Activated naive CD8-positive, alpha-beta T cell (primary cell): ENCODE results near the gene TMEM59L.

Experiments
- H3K27ac Mint-ChIP-seq: one replicate; pipeline ENCODE4 v1.8.0; 2021; ENCODE audit warnings: mixed read lengths
- H3K27me3 Mint-ChIP-seq: one replicate; pipeline ENCODE4 v1.8.0; 2021; ENCODE audit warnings: mixed read lengths
- H3K36me3 Mint-ChIP-seq: one replicate; pipeline ENCODE4 v1.8.0; 2021; ENCODE audit warnings: mixed read lengths
- H3K4me1 Mint-ChIP-seq: one replicate; pipeline ENCODE4 v1.8.0; 2021; ENCODE audit warnings: low read depth, mixed read lengths
- H3K4me3 Mint-ChIP-seq: one replicate; pipeline ENCODE4 v1.8.0; 2021; ENCODE audit warnings: mild to moderate bottlenecking, mixed read lengths
- H3K9me3 Mint-ChIP-seq: one replicate; pipeline ENCODE4 v1.8.0; 2021; ENCODE audit warnings: low read depth, mixed read lengths

TMEM59L gene

DNA sequence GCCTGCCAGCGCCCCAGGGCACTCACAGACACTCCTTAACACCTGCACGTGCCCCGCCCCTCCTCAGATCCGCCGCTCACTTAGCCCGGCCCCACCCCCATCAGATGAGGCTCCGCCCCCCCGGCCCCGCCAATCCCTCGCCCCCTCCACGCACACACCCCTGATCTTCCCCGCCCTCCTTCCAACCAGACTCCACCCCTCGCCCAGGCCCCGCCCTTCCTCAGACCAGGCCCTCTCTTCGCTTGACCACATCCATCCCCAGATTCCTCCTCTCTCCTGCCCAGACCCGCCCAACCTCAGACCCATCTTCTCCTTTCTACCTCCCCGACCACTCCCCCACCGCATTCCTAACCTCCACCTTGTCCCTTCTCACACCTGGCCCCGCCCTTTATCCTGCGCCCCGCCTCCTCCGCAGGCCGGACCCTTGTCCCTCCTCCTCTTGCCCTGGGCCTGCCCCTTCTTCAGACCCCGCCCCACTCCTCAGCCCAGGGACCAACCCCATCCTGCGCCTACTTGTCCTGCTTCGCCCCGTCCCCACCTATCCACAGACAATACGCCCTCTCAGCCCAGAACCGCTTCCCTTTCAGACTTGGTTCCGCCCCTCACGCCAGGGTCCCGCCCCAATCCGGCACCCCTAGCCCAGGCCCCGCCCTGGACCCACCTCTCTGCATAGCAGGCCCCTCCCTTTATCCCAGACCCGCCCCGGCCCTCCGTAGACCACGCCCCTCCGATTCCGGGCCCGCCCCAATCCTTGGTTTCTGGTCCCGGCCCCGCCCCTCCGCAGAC is 23.7 kb downstream of the TMEM59L start:
- H3K9me3 Mint-ChIP-seq, result no peaks in the 10 kb centered on the region
- H3K4me3 Mint-ChIP-seq, result peak overlapping the region; percentile 88
- peaks cover 23% of the 10 kb centered on the region for H3K4me1 Mint-ChIP-seq
- no peaks in the 10 kb centered on the region for H3K36me3 Mint-ChIP-seq
- peaks cover 1% of the 10 kb centered on the region for H3K27me3 Mint-ChIP-seq
- H3K27ac Mint-ChIP-seq, result peak overlapping the region; percentile 82

DNA sequence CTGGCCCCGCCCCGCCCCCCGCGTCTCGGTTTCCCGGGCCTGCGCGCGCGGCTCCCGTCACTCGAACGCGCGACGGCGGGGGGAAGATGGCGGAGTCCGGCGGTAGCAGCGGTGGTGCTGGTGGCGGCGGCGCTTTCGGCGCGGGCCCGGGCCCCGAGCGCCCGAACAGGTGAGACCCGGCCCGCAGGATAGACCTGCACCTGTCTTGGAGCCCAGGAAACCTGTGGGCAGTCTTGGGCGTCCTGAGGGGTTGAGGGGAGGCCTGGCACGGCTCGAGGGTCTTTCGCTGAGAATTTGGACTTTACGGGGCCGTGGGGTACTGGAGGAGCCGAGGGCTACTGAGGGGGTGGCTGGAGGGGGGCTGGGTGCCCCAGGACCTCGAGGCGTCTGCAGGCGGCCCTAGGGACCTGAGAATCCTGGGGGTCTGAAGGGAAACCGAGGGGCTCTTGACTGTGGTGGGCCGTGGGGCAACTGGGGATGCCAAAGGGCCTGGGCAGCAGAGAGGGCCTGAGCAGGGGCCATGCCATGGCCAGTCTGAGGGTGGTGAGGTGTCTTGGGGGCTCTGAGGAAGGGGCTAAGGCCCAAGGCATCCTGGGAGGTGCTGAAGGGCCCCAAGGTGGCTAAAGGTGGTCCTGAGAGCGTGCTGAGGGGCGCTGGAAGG is 24.4 kb downstream of the TMEM59L start, which contains the start of gene KLHL26:
Gene KLHL26, plus strand, starts transcription at position 60 of the 661 bp plus-strand sequence. Its CDS starts 27 bp downstream, at position 87.
- Mint-ChIP-seq H3K36me3 (no peaks in the 10 kb centered on the region), H3K27ac (peak within 1 kb of the TSS; percentile 82), H3K4me1 (peaks cover 23% of the 10 kb centered on the region), H3K4me3 (peak within 1 kb of the TSS; percentile 88), H3K27me3 (peaks cover 1% of the 10 kb centered on the region), H3K9me3 (no peaks in the 10 kb centered on the region)

DNA sequence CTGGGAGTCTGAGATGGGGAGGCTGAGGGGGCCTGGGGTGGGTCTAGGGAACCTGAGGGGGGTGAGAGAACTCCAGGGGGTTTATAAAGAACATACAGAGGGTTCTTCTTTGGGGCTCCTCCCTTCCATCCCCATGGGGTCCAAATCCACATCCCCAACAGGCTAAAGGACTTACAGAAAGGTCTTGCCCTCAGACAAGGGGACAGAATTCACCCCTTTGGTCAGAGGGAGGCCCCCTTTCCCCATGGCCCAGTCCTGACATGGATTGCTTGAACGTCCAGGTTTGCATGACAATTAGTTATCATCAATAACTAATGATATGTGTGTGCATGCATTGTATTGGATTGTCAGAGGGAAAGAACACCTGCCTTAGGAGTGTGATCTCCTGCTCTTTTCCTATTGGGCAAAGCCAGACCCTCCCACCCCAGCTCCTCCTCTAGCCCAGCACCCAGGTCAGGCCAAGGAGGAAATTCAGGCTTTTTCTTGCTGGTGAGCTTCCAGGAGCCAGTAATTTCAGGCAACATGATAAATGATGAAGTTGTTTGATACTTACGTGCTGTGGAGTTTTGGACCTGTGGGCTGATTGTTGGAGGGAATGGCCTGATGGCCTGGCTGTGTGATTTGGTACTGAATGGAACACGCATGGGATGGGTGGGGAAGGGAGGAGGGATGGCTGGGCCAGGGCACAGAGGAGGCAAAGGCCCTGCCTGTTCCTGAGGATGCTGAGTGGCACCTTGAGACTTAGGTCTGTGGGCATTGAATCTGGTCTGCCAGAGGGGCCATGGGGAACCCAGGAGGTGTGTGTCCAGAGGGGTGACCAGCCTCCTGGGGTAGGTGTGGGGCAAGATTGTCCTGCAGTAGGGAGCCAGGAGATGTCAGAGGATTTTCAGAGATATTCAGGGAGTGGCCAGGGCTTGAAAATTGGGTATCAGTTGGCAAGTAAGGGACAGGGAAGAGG is 25.3 kb downstream of the TMEM59L start:
- peak overlapping the region; percentile 88 for H3K27ac Mint-ChIP-seq
- H3K9me3 Mint-ChIP-seq, result no peaks in the 10 kb centered on the region
- peak overlapping the region; percentile 88 for H3K4me3 Mint-ChIP-seq
- H3K4me1 Mint-ChIP-seq, result peaks cover 23% of the 10 kb centered on the region
- peaks cover 1% of the 10 kb centered on the region for H3K27me3 Mint-ChIP-seq
- no peaks in the 10 kb centered on the region for H3K36me3 Mint-ChIP-seq

DNA sequence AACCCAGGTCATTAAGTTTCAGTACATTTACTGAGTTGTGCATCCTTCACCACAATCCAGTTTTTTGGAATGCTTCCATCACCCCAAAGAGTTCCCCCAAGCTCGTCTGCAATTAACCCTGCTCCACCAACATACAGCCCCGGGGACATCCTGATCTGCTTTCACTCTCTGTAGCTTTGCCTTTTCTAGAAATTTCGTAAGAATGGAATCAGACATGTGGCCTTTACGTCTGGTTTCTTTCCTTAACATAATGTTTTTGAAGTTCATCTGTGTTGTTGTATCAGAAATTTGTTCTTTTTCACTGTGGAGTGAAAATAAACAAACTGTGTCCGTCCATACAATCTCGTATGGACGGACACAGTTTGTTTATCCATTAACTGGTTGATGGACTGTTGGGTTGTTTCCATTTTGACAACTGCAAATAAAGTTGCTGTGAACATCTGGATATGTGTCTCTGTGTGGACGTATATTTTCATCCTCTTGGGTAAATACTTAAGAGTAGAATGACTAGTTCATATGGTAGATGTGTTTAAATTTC is 27.1 kb downstream of the TMEM59L start:
- Mint-ChIP-seq H3K9me3 (no peaks in the 10 kb centered on the region), H3K4me3 (peak overlapping the region; percentile 54), H3K27ac (no peak overlapping the region), H3K4me1 (peaks cover 24% of the 10 kb centered on the region), H3K36me3 (peaks cover 3% of the 10 kb centered on the region), H3K27me3 (no peaks in the 10 kb centered on the region)

DNA sequence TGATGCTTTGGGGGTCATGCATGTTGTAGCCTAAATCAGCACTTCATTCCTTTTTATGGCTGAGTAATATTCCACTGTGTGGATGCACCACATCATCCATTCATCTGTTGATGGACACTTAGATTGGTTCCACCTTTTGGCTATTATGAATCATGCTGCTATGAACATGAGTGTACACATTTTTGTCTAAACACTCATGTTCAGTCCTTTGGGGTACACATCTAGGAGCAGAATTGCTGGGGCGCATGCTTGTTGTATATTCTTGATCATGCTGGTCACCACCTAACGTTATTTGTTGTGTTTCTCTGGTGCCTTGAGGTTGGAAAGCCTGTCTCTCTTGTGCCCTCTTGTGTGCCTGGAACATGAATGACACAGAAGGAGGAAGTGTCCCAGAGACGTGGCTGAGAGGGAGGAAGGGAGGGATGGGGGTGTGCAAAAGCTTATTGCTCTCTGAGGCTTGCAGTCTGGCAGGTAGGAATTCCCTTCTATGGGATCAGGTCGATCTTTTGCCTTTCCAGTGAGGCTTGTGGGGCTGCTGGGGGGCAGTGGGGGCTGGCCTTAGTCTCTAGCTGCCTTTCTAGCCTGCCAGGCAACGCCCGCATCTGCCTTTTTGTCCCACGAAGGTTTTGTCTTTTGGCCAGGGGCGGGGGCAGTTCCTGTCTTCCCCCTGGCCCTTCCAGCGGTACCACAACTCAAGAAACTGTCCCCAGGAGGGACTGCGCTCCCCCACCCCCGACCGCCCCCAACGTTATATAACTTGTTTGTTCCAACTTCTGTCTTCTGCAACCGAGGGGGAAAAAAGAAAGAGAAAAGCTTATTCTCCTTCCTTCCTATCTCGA is 31.7 kb downstream of the TMEM59L start:
- no peak overlapping the region for H3K27ac Mint-ChIP-seq
- H3K36me3 Mint-ChIP-seq, result peaks cover 5% of the 10 kb centered on the region
- no peaks in the 10 kb centered on the region for H3K9me3 Mint-ChIP-seq
- no peaks in the 10 kb centered on the region for H3K27me3 Mint-ChIP-seq
- H3K4me1 Mint-ChIP-seq, result peaks cover 12% of the 10 kb centered on the region
- no peak overlapping the region for H3K4me3 Mint-ChIP-seq

DNA sequence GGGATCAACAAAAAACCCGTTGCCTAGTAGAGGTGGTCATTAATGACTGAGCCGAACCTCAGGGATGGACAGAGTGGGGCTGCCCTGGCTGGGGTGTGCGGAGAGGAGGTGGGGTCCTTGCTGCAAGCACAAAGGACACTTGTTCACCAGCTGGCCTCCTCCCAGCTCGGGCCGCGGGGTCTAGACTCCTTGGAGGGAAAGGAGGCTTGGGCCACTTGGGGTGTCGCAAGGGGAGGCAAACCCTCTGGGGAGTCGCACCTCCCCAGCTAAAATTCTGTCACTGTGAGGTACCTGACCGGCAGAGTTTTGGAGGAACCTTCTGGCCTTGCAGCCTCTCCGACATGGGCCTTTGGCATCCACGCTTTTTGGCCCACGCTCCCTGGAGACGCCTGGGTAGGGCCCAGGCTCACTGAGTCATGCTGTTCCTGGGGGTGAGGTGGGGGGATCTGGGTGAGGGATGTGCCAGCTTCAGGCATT is 32.4 kb downstream of the TMEM59L start:
- H3K27me3 Mint-ChIP-seq, result no peaks in the 10 kb centered on the region
- H3K9me3 Mint-ChIP-seq, result no peaks in the 10 kb centered on the region
- H3K36me3 Mint-ChIP-seq, result peaks cover 5% of the 10 kb centered on the region
- peaks cover 13% of the 10 kb centered on the region for H3K4me1 Mint-ChIP-seq
- no peak overlapping the region for H3K4me3 Mint-ChIP-seq
- H3K27ac Mint-ChIP-seq, result no peak overlapping the region

DNA sequence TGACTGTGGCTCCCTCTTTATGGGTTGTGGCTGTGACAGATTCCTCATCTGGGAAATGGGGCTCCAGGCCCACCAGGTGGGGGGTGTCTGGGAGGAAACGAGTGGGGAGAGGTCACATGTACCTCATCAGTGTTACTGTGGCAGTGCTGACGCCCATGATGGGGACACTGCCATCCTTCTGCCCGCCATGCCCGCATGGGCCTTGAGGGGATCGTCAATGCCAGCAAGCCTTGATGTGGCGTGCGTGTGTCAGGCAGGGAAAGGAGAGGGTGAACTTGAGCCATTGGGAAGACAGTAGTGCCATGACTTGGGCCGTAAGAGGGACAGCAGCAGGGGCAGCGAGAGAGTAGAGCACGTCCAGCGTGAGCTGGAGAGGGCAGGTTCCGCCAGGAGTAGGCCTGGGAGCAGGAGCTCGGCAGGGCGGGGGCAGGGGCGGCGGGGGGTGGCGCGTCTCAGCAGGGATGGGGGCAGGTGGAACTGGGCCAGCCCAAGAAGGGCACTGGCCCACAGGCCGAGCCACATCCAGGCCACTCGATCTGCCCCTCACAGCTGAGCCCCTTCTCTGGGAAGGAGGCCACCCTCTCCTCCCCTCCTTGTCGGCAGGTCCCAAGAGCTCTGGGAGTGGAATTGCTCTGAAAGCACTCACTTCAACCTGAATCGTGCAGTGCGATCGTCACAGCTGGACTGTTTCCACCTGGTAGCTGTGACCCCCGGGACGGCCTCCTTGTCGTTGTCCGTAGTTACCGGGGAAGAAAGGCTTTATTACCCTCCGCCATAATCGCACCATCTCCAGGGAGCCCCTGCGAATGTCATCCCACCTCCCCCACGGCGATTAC is 34.1 kb downstream of the TMEM59L start:
- Mint-ChIP-seq H3K4me1 (peaks cover 13% of the 10 kb centered on the region), H3K27ac (no peak overlapping the region)

DNA sequence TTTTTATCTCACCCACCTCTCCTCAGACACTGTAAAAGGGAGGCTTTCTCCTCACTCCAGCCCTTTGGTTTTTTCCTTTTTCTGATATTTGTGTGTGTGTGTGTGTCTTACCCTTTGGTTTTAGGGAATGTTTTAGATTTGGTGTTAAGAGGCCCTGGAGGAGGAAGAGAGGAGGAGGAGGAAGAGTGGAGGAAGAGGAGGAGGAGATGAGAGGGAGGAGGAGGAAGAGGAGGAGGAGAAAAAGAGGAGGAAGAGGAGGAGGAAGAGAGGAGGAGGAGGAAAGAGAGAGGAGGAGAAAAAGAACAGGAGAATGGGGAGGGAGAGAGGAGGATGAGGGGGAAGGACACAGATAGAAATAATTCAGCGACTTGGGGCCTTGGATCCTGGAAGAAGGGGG is 34.7 kb downstream of the TMEM59L start:
- Mint-ChIP-seq H3K4me3 (no peak overlapping the region), H3K27me3 (no peaks in the 10 kb centered on the region), H3K27ac (no peak overlapping the region), H3K9me3 (no peaks in the 10 kb centered on the region), H3K4me1 (peaks cover 13% of the 10 kb centered on the region), H3K36me3 (peaks cover 5% of the 10 kb centered on the region)

More for the DNA sequence above, 34.1 kb downstream of the TMEM59L start:
- no peaks in the 10 kb centered on the region for H3K27me3 Mint-ChIP-seq
- H3K4me3 Mint-ChIP-seq, result no peak overlapping the region
- H3K9me3 Mint-ChIP-seq, result no peaks in the 10 kb centered on the region
- H3K36me3 Mint-ChIP-seq, result peaks cover 5% of the 10 kb centered on the region

DNA sequence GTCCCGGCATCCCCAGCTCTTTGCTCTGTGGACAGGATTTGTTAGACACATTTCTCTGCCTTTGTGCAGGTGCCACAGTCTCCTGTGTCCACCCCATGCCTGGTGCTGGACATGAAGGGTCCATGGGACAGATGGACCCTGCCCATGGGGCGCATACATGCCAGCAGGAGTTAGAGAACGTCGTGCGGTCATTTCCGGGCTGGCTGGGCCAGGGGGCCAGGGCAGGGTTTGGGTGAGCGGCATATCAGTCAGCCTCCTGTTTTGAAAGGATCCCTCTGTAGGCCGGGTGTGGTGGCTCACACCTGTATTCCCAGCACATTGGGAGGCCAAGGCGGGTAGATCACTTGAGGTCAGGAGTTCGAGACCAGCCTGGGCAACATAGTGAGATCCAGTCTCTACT is 35.1 kb downstream of the TMEM59L start:
- H3K27me3 Mint-ChIP-seq, result no peaks in the 10 kb centered on the region
- peaks cover 13% of the 10 kb centered on the region for H3K4me1 Mint-ChIP-seq
- H3K4me3 Mint-ChIP-seq, result no peak overlapping the region
- H3K9me3 Mint-ChIP-seq, result no peaks in the 10 kb centered on the region
- no peak overlapping the region for H3K27ac Mint-ChIP-seq
- peaks cover 5% of the 10 kb centered on the region for H3K36me3 Mint-ChIP-seq

DNA sequence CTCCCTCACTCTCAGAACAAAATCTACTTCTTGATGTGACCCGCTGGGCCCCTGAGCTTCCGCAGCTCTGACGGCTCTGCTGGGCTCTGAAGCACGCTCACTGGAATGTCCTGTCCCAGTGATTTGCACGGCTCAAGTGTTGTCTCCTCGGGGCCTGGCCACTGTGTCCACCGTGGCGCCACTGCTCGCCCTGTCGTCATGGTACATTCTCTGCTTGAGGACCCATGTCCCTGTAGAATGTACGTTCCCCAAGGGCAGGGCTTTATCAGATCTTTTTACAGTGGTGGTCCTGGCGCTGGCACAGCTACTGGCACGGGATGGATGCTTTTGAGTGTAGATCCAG is 36.3 kb downstream of the TMEM59L start:
- Mint-ChIP-seq H3K36me3 (peaks cover 3% of the 10 kb centered on the region), H3K27ac (peak overlapping the region; percentile 34), H3K27me3 (no peaks in the 10 kb centered on the region), H3K4me1 (peaks cover 13% of the 10 kb centered on the region), H3K4me3 (no peak overlapping the region), H3K9me3 (no peaks in the 10 kb centered on the region)

DNA sequence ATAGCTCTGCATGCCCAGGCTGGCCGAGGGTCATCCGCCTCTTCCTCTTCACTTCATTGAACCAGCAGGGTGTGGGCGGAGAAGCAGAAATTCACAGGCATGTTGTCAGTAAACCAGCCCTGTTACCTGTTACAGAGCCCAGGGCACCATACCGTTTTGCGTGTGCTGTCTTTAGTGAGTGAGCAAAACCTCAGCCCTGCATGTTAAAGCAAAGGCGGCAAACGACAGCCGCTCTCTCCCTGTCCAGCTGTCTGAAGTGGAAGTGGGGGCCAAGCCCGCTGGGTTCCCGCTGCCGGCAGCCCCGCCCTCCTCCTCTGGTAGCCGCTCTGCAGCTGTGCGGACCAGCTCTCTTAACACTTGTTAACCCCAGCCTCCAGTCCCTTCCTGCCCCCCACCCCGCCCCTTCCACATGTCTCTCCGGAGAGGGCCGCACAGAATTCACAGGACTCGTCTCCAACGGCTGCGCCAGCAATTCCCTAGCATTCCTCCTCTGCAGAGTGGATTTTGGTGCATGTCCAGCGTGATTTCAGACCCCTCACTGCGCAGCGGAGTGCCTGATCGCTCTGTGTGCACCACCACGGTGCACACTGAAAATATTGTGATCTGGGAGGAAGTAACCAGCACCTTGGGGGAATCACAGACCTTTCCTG is 36.8 kb downstream of the TMEM59L start:
- H3K4me3 Mint-ChIP-seq, result no peak overlapping the region

DNA sequence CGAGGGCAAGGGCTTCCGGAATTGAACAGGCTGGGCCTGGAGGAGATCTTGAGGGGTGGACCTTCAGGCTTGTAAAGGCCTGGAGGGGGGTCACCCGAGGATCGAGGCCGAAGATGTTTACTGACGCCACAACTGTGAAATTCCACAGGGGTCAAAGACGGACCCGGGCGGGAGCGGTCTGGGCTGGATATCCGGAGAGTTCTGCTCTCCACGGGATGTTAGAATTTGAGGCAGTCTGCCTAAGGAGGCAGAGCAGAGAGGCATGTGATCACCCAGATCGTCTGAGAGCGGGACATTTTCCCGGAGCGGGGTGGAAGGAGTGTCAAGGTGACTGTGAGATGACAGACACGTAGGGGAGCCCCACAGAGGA is 37.3 kb downstream of the TMEM59L start:
- Mint-ChIP-seq H3K4me3 (no peak overlapping the region), H3K27me3 (no peaks in the 10 kb centered on the region), H3K4me1 (peaks cover 10% of the 10 kb centered on the region), H3K36me3 (peaks cover 2% of the 10 kb centered on the region), H3K27ac (no peak overlapping the region), H3K9me3 (no peaks in the 10 kb centered on the region)

More for the DNA sequence above, 36.8 kb downstream of the TMEM59L start:
- no peaks in the 10 kb centered on the region for H3K9me3 Mint-ChIP-seq
- no peaks in the 10 kb centered on the region for H3K27me3 Mint-ChIP-seq
- peaks cover 10% of the 10 kb centered on the region for H3K4me1 Mint-ChIP-seq
- H3K27ac Mint-ChIP-seq, result no peak overlapping the region
- H3K36me3 Mint-ChIP-seq, result peaks cover 2% of the 10 kb centered on the region
